ENCODE measurements around the gene FMNL3. TPM values are rescaled to one million over a fixed set of nuclear protein-coding genes. Genes with fewer than 3 reads are reported as not detected.

The FMNL3 gene
- total and polyA plus RNA-seq, 8 donors: 2.1 to 28.5 (median 8.3) TPM

- no peaks in the 10 kb centered on the region for H3K36me3 ChIP-seq
- no peaks in the 10 kb centered on the region for H3K27me3 ChIP-seq
- H3K4me3 ChIP-seq: peak overlapping the region; percentile 62 to 74 (median 64)
- no peaks in the 10 kb centered on the region for H3K9me3 ChIP-seq
- peaks cover 12 to 32% (median 25%) of the 10 kb centered on the region in 4 donors for H3K4me1 ChIP-seq
- WGBS, 5 donors: 0 to 1% (median 1%) methylated on average over 22 of the region's 22 CpGs
- H3K27ac ChIP-seq: peak overlapping the region; percentile 21 to 91 (median 89)
- intact Hi-C loops (cut with DNase I; ENCODE audit: low total_unique reads): no loop called here
- peak; percentile 39 to 54 for DNase-seq
- no peak for TF ChIP-seq POLR2A (IDR thresholded peaks at IDR 0.05)
- TF ChIP-seq CTCF (IDR thresholded peaks at IDR 0.05): no peak
- TF ChIP-seq EP300 (IDR thresholded peaks at IDR 0.05): no peak
- no peak for TF ChIP-seq POLR2AphosphoS5 (IDR thresholded peaks at IDR 0.05)
Observed at GRCh38 chr12:49622501-49623141, 84.6 kb downstream of the FMNL3 start.

- H3K36me3 ChIP-seq: no peaks in the 10 kb centered on the region
- no peaks in the 10 kb centered on the region for H3K9me3 ChIP-seq
- H3K4me3 ChIP-seq: peak overlapping the region; percentile 62 to 74 (median 64)
- H3K4me1 ChIP-seq: peaks cover 12 to 32% (median 25%) of the 10 kb centered on the region in 4 donors
- H3K27me3 ChIP-seq: no peaks in the 10 kb centered on the region
- intact Hi-C loops (cut with DNase I; ENCODE audit: low total_unique reads): no loop called here
- 3 to 7% (median 4%) methylated on average over 31 to 33 of the region's 33 CpGs for WGBS, 5 donors
- TF ChIP-seq CTCF (IDR thresholded peaks at IDR 0.05): no peak
- H3K27ac ChIP-seq: peak overlapping the region in 4 of 5 donors; percentile 73 to 91 (median 90)
- no peak for DNase-seq
Observed at GRCh38 chr12:49621651-49622500, 85.3 kb downstream of the FMNL3 start.

GRCh38 chr12:49619286-49619685 is 87.9 kb downstream of the FMNL3 start:
- TF ChIP-seq POLR2A (IDR thresholded peaks at IDR 0.05) (no peak), CTCF (IDR thresholded peaks at IDR 0.05) (no peak), POLR2AphosphoS5 (IDR thresholded peaks at IDR 0.05) (no peak), EP300 (IDR thresholded peaks at IDR 0.05) (no peak)
- no peaks in the 10 kb centered on the region for H3K9me3 ChIP-seq
- no peak overlapping the region for H3K27ac ChIP-seq
- H3K36me3 ChIP-seq: no peaks in the 10 kb centered on the region
- peaks cover 12 to 28% (median 21%) of the 10 kb centered on the region in 4 donors for H3K4me1 ChIP-seq
- no peak for DNase-seq
- intact Hi-C loops (cut with DNase I; ENCODE audit: low total_unique reads): no loop called here
- 76 to 88% (median 86%) methylated on average over 3 of the region's 3 CpGs for WGBS, 5 donors
- no peak overlapping the region for H3K4me3 ChIP-seq
- H3K27me3 ChIP-seq: no peaks in the 10 kb centered on the region

- Histone ChIP-seq H3K9me3 (no peaks in the 10 kb centered on the region), H3K4me1 (peaks cover 12 to 21% (median 17%) of the 10 kb centered on the region in 4 donors), H3K27me3 (no peaks in the 10 kb centered on the region), H3K36me3 (no peaks in the 10 kb centered on the region), H3K27ac (no peak overlapping the region), H3K4me3 (no peak overlapping the region)
- intact Hi-C loops (cut with DNase I; ENCODE audit: low total_unique reads): no loop called here
- 72 to 90% (median 83%) methylated on average over 1 of the region's 1 CpG for WGBS, 5 donors
- DNase-seq: no peak
- no peak for TF ChIP-seq POLR2AphosphoS5 (IDR thresholded peaks at IDR 0.05)
Observed at GRCh38 chr12:49618576-49618975, 88.6 kb downstream of the FMNL3 start.
